Chondrocyte (in vitro differentiated cells): ENCODE data around the gene RPSA. TPM values are rescaled to one million over a fixed set of nuclear protein-coding genes. Genes with fewer than 3 reads are reported as not detected.

Experiments used
- DNase-seq: peaks from one replicate; pipeline ENCODE4 v3.0.0; 2021; ENCODE audit warnings: mixed read lengths, low spot score
- H3K27ac Mint-ChIP-seq: one replicate; pipeline ENCODE4 v1.8.0; 2021; ENCODE audit warnings: mild to moderate bottlenecking, moderate library complexity, mixed read lengths; ENCODE audit not compliant: unreplicated experiment
- H3K27me3 Mint-ChIP-seq: 2 replicates; pipeline ENCODE4 v1.8.0; 2021; ENCODE audit warnings: low read depth, mixed read lengths
- H3K36me3 Mint-ChIP-seq: 2 replicates; pipeline ENCODE4 v1.8.0; 2021; ENCODE audit warnings: low read depth, mixed read lengths
- H3K4me1 Mint-ChIP-seq: 2 replicates; pipeline ENCODE4 v1.8.0; 2021; ENCODE audit warnings: low read depth, mild to moderate bottlenecking, mixed read lengths
- H3K4me3 Mint-ChIP-seq: one replicate; pipeline ENCODE4 v1.8.0; 2021; ENCODE audit warnings: mild to moderate bottlenecking, moderate library complexity, mixed read lengths; ENCODE audit not compliant: unreplicated experiment
- H3K9me3 Mint-ChIP-seq: 2 replicates; pipeline ENCODE4 v1.8.0; 2021; ENCODE audit warnings: low read depth, mixed read lengths
- total RNA-seq: library from RNA; stranded (reverse); gene quantifications from 3 replicates; pipeline ENCODE4 v1.2.1, GENCODE V29; 2021
- TF ChIP-seq, protein P1 (sequence below): fragments of 200-600 bp; sonication (generic); IDR thresholded peaks from 2 replicates; pipeline ENCODE4 v1.5.0; 2021; ENCODE audit warnings: antibody characterized with exemption, mild to moderate bottlenecking, moderate library complexity

The RPSA gene
- total RNA-seq, 1 donor from 2014 or later = 723 TPM

DNA sequence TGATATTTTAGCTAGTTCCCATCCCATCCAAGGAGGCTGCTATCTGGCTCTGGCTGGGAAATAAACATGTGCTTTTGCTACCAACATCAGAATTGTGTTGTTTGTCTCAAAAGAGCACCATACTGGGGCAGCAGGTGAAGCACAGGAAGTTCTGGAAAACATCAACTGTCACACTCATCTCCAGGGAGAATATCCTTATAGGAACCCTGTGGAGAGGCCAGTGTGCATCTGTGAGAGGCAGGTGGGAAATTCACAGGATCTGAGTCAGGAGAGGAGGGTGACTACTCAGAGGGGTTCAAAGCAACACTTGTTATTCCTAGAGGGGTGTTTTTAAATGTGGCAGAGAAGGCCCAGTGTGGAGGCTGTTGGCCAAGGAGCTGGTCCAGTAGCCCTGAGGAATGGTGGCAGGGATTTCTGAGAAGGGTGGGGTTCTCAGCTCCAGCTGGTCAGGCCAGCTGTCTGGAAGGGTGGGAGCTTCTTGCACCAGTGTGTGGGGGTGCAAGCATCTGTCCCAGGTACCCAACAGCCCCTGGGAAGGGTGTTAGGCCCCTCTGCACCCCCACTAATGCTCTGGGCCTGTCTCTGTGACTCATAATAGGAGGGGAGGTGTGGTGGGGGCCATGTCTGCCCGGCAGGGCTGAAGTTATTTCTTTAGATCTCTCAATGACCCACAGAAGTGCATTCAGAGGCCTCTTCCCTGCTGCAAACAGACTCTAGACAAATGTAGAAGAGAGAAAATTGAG, 28.7 kb downstream of the RPSA start:
- TF ChIP-seq, protein P1, sequence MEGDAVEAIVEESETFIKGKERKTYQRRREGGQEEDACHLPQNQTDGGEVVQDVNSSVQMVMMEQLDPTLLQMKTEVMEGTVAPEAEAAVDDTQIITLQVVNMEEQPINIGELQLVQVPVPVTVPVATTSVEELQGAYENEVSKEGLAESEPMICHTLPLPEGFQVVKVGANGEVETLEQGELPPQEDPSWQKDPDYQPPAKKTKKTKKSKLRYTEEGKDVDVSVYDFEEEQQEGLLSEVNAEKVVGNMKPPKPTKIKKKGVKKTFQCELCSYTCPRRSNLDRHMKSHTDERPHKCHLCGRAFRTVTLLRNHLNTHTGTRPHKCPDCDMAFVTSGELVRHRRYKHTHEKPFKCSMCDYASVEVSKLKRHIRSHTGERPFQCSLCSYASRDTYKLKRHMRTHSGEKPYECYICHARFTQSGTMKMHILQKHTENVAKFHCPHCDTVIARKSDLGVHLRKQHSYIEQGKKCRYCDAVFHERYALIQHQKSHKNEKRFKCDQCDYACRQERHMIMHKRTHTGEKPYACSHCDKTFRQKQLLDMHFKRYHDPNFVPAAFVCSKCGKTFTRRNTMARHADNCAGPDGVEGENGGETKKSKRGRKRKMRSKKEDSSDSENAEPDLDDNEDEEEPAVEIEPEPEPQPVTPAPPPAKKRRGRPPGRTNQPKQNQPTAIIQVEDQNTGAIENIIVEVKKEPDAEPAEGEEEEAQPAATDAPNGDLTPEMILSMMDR = no peak
- H3K27me3 Mint-ChIP-seq = no peaks in the 10 kb centered on the region
- H3K27ac Mint-ChIP-seq = no peak overlapping the region
- peaks cover 8% of the 10 kb centered on the region for H3K4me1 Mint-ChIP-seq
- no peak for DNase-seq
- H3K9me3 Mint-ChIP-seq = no peaks in the 10 kb centered on the region
- H3K36me3 Mint-ChIP-seq = no peaks in the 10 kb centered on the region
- H3K4me3 Mint-ChIP-seq = no peak overlapping the region

DNA sequence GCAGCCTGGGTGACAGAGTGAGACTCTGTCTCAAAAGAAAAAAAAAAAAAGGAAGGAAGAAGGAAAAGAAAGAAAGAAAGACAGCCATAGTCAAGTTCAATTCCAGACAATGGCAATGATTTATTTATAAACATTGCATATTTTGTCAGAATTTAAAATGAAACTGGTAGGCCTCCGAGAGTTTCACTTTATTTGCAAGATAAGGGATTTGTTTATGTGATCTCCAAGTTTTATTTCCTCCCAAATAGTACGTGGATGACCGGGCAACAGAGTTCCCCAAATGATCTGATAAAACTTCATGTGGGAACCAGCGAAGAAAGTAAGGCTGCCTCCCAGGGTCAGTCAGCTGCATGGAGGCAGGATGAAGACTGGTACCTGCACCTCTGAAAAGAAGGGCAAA, 32.4 kb downstream of the RPSA start:
- no peaks in the 10 kb centered on the region for H3K9me3 Mint-ChIP-seq
- TF ChIP-seq, protein P1 = no peak
- H3K27me3 Mint-ChIP-seq = peaks cover 2% of the 10 kb centered on the region
- H3K27ac Mint-ChIP-seq = no peak overlapping the region
- no peaks in the 10 kb centered on the region for H3K36me3 Mint-ChIP-seq
- H3K4me1 Mint-ChIP-seq = peaks cover 1% of the 10 kb centered on the region
- H3K4me3 Mint-ChIP-seq = no peak overlapping the region
- DNase-seq = no peak

DNA sequence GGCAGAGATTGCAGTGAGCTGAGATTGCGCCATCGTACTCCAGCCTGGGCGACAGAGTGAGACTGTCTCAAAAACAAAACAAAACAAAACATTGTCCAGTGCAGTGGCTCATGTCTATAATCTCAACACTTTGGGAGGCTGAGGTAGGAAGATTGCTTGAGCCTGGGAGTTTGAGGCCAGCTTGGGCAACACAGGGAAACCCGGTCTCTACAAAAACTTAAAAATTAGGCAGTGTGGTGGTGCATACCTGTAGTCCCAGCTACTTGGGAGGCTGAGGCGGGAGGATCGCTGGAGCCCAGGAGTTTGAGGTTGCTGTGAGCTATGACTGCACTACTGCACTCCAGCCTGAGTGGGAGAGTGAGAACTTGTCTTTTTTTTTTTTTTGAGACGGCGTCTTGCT, 33.8 kb downstream of the RPSA start:
- H3K4me3 Mint-ChIP-seq = no peak overlapping the region
- DNase-seq = no peak
- no peaks in the 10 kb centered on the region for H3K9me3 Mint-ChIP-seq
- H3K27ac Mint-ChIP-seq = no peak overlapping the region
- H3K36me3 Mint-ChIP-seq = no peaks in the 10 kb centered on the region
- peaks cover 13% of the 10 kb centered on the region for H3K27me3 Mint-ChIP-seq
- TF ChIP-seq, protein P1 = no peak
- H3K4me1 Mint-ChIP-seq = no peaks in the 10 kb centered on the region

DNA sequence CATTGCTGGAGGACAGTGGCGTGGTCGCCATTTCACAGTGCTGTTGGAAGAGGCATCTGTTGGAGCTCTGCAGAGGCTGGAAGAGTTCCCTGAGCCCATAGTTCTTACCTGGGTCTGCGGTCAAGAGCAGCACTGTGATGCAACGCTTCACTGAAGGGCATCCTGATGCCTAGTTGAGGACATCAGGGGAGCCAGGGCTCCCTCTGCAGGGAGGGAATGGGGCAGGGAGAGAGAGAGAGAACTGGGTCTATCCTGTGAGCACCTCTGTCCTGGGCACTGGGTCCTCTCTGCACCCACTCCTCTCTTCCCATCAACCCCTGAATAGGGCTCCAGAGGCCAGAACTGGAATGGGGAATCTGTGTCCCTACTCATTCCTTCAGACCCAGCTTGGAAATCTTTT, 37.0 kb downstream of the RPSA start:
- TF ChIP-seq, protein P1 = no peak
- no peak overlapping the region for H3K27ac Mint-ChIP-seq
- DNase-seq = no peak
- H3K4me1 Mint-ChIP-seq = peaks cover 4% of the 10 kb centered on the region
- peaks cover 16% of the 10 kb centered on the region for H3K27me3 Mint-ChIP-seq
- H3K4me3 Mint-ChIP-seq = no peak overlapping the region
- no peaks in the 10 kb centered on the region for H3K9me3 Mint-ChIP-seq
- no peaks in the 10 kb centered on the region for H3K36me3 Mint-ChIP-seq

DNA sequence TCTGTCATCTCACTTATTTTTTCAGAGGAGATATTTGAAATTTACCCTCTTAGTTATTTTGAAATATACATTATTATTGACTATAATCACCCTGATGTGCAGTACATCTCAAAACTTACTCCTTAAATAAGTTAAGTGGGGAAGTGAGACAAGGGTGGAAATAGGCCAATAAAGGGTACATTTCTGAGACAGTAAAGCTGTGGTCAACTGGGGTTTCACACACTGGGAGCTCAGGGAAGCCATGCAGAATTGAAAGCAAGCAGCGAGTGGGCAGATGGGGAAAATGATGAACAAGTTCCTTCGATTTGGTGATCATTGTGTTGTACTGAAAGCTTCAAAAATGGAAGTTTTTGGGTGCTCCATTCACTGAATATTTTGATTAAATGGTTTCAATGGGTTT, 39.4 kb downstream of the RPSA start:
- TF ChIP-seq, protein P1 = no peak
- peaks cover 4% of the 10 kb centered on the region for H3K4me1 Mint-ChIP-seq
- H3K27ac Mint-ChIP-seq = no peak overlapping the region

More for the DNA sequence above, 39.4 kb downstream of the RPSA start:
- Mint-ChIP-seq H3K4me3 (no peak overlapping the region), H3K9me3 (no peaks in the 10 kb centered on the region), H3K36me3 (no peaks in the 10 kb centered on the region), H3K27me3 (peaks cover 17% of the 10 kb centered on the region)
- no peak for DNase-seq
